NCI-H146 (cell line): ENCODE data around the gene TNKS2.
"Not testable (repeated sequence)": the region's sequence is repeated elsewhere in the genome, so short reads cannot be mapped to it uniquely, and the experiment has no call there.

Experiments
- DNase-seq: peaks from one replicate; lab custom pipeline; 2025; lab: John Stamatoyannopoulos, UW

Gene TNKS2

DNA sequence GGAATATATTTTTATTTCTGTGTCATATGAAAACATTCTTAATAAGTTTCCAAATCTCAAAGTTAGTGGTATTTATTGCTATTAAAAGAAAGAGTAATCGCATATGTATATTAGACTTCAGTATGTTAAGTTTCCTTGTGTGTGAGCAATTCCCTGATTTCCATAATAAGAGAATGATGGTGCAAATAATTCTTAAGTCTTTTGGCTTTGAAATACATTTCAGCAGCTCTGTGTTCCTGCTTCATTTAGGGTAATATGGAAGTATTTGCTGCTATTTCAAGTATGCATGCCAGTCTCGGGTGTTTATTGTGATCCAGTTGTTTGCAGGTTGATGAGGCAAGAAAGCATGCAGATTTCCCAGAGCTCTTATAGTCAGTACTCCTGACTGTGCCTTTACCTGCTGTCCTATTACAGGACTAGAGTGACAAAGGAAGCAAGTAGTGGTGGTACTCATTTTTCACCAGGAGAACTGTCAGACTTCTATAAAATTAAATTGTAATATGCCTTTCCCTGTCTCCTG is 67.4 kb downstream of the TNKS2 start:
- no peak for DNase-seq

DNA sequence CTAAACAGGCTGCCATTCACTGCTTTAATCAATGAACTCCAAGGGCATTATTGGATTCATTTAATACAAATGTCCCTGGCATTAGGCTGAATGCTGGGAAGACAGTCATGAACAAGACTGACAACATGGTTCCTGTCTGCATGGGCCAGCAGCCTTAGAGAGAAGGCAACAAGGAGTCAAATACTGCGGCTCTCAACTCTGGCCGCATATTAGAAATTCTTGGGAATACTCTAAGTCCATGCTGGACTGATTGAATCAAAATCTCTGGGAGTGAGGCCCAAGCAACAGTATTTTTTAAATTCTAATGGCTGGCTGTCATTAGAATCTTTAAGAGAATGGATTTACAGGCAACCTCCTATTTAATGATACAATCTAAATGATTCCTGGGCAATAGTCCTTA is 76.9 kb downstream of the TNKS2 start:
- no peak for DNase-seq

DNA sequence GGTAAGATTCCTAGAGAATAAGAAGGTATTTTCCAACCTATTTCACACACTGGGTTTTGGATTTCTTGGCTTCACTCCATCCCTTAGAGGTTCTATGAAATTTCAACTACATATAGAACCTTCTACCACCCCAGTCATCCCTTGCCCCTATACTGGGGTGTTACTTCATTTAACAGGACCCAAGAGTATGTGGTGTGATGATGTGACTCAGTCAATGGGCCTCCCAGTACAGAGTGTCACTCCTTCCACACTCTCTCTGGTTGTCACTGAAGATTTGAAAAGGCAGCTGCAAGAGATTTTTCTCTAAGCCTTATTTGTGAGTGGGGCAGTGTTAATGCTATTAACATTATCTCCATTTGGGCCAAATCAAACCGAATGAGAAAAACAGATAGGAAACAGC is 77.6 kb downstream of the TNKS2 start:
- no peak for DNase-seq

DNA sequence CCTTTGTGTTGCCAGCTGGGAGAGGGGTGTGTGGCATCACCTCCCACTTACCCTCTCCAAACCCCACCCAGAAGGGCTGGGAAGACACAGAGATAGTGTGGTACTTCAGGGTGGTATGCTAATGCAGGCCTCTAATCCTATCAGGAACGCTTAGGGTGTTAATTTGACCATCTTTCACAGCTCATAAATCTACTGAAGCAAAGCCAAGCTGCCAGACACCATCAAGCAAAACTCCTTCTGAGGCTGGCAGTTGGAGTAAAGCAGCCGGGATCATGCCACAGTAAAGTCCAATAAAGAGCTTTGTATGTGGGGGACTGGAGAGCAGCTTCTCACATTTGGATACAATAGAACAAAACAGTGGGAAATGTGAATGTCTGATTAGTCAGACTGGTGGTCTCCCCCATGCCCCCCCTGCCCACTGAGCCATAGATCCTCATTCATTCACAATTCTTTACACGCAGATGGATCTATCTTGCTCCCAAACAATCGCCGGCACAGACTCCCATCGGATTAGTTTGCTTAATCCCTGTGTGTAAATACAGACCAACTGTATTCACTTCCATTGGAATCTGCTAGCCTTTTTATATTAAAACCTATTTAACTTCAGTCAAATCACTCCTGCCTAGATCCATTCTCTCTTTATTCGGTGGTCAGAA is 81.4 kb downstream of the TNKS2 start:
- DNase-seq: peak; percentile 41

DNA sequence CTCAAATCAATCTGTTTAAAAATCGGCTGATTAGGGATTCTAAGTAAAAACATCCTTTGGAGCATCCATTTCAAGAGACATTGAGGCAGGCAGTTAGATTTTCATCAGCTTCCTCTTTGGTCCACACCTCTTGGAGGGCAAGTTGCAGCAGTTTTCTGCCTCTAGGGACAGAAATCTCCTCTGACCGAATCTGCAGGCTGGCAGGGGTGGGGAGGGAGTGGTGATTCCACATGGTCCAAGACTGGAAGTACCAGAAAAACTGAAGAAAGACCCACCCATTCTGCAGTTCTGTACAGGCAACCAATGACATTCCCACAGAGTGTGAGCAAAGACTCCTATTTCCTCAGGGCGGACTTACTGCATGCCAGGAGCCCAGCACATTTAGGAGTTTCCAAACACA is 82.1 kb downstream of the TNKS2 start:
- DNase-seq: no peak

DNA sequence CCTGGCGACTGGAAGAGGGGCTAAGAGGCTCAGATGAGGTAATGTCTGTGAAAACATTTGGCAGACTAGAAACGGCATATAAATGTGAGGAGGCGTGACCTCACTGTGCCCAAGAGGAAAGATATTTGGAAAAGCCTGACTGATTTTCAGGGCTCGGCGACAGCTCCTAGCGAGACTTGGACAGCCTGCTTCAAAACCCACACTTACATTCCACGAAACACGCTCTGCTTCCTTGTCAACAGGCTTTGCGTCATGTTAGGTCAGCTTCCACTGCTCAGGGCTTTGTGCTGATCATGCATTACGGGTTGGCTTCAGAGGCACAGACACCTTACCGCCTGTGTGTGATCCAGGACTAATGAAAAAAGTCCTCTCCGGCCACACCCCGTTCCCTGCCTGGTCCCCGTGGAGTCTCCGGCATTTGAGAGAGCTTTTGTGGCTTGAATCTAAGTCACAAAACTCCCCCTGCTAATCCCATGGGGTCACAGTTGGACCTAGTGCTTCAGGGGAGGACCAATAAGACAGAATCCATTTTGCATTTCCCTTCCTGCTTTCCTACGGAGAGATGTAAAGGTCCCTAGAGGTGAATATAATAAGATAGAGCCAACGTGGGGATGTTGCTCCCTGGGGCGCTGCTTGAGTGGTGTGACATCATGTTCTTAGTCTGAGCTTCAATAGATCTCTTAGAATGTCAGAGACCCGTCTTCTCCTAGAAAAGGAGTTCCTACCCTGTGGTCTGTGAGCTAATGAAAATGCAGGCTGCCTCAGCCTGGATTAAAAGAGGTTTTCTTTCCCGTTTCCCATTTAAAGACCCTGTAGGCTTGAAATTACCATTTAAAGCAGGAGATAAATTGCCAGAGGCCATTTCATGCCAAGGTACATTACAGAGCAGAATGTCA is 85.6 kb downstream of the TNKS2 start:
- DNase-seq: peak; percentile 72

DNA sequence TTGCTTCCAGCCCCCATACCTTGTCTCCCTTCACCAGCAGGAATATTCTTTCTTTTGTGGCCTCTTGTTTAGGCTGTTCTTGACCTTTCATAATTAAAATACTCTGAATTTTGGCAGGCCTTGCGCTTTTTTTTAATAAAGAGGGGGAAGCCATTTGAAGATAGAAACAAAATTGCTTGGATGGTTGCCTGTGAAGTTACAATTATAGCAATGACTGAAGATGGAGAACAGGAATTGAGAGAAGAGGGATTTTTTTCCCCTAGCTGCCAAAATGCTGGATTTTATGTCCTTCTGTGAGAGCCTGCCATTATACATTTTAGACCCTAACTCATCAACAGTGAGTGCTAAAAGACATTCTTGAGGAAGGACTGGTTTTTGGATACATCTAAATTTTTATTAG is 86.3 kb downstream of the TNKS2 start:
- no peak for DNase-seq

DNA sequence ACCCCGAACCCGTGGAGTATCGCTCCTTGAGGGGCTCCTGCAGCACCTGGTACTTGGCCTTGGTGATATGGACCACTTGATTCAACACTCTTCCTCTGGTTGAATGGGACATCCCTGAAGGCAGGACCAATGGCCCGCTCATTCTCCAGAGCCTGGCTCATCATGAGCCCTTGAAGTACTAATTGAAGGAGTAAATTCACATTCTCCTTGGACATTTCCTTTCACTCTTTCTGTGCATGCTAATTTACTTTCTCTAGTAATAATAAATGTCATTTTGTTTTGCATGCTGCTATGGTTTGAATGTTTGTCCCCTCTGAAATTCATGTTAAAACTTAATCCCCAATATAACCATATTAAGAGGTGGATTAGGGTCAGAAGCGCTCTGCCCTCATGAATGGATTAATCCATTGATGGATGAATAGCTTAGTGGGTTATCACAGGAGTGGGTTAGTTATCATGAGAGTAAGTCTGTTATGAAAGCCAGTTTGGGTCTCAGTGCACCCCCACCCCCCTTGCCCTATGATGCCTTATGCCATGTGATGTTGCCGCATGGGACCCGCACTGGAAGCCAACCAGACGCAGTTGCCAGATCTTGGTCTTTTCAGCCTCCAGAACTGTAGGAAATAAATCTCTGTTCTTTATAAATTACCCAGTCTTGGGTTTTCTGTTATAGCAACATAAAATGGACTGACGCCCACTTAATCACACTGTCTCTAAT is 87.3 kb downstream of the TNKS2 start:
- DNase-seq: no peak

DNA sequence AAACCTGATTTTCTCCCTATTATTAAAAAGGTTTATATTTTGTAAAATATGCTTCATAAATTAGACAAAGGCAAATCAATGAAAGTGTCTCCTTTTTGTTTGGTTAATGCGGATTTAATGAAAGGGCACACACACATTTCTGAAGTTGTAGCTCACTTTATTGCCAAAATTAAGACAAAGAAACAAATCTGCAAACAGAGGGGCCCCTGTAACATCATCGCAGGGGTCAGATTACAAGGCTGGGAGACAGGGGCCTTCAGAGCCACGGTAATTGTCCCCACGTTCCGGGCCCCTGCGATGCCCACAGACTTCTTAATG is 88.7 kb downstream of the TNKS2 start:
- no peak for DNase-seq

DNA sequence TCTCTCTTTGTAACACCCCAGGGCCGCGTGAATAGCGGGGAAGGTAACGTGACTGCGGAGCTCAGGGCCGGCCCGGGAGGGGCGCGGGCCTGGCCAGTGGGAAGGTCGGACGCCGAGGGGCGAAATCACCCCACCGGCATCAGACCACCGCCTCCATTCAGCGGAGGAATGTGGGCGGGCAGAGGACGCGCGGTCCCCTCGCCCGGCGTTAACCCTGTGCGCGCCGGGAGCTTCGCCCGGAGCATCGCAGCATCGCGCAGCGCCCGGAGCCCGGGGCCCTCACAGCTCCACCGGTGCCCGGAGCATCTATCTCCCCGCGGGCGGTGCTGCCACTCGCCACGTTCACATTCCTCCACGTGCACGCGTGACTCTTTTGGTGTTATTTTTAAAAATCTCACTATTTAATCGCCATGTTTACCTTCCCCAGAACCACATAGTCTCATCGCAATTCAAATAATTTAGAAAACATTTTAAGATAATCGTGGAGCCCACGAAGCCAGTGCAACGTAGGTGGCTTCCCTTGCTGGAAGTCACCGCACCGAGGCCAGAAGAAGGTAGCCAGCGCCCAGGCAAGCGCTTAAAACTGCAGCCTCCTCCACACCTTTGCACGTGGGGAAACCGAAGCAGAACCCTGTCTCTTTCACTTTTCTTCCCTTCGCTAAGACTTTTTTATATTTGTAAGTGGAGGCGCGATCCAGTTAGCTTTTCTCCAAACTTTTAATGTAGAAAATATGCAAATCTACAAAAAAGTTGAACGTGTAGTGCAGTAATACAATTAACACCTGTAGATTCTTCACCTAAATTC is 89.2 kb downstream of the TNKS2 start:
- DNase-seq: peak; percentile 89

DNA sequence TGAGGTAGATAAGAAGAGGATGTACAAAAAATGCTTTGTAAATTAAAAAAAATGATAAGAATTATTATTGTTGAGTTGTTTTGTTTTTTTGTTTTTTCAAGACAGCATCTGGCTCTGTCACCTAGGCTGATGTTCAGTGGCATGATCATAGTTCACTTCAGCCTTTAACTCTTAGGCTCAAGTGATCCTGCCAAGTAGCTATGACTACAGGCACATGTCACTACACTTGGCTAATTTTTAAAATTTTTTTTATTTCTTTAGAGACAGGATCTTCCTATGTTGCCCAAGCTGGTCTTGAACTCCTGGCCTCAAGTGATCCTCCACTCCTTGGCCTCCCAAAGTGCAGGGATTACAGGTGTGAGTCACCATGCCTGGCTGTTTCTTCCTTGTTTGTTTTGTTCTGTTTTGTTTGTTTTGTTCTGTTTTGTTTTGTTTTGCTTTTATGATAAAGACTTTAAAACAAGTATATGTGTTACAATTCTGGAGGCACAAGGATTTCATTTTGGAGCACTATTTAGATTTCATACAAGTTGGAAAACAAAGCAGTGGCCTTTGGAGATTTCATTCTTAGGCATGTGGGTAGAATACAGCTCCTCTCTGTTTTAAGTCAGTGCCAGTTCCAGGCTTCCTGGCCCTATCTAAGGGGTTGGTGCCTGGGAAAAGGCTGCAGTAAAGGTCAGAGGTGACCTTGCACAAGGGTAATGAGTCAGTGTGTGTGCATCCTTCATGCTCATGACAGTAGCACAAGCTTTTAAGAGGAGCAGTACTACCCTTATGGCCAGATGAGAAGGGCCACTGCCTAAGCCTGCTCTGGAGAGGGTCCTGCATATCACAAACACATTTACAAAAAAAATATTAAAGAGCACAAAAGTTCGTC is 93.1 kb downstream of the TNKS2 start:
- no peak for DNase-seq

DNA sequence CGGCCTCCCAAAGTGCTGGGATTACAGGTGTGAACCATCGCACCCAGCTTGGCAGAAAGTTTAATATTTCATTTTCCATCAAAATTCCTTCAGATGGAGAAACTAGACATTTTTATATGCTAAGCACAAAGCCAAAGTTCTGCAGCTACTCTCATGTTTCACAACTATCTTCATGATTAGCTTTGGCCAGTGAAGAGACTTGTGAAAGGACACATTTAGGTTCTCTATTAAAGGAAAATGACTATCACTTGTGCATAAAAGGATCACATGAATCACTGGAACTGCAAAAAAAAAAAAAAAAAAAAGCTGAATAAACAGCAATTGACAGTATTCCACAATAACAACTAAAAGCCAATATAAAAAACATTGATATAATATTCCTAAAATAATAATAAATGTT is 94.8 kb downstream of the TNKS2 start:
- DNase-seq: no peak

DNA sequence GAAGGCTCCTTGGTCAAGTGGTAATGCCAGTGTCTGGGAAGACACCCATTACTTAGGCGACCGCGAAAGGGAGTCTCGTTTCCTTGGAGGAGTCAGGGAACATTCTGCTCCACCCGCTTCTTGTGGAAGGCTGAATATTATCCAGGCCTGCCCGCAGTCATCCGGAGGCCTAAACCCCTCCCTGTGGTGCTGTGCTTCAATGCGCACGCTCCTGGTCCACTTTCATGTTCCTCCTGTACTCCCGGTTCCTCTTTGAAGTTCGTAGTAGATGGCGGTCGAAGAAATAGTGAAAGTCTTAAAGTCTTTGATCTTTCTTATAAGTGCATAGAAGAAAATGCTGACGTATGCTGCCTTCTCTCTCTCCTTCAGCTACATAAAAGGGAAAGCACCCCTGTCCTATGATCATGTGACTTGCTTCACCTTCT is 96.0 kb downstream of the TNKS2 start:
- not testable (repeated sequence) for DNase-seq

DNA sequence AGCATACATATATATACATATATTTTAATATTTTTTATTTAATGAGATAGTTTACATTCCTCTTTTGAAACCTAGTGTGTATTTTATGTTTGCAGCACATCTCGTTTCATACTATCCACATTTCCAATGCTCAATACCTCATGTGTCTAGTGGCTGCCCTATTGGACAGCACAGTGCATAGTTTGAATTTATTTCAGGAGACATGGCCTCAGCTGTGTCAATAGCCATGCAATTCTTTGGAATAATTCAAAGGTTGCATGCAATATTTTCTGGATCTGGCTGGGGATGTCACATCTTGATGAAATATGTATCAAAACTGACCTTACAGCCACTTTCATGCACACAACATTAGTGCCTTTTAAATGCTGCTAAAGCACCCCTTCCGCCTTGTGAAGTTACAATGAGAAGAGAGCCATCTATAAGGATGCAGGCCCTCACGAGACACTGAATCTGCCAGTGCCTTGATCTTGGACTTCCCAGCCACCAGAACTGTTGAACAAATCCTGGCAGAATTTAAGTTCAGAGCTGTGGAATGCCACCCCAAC is 98.1 kb downstream of the TNKS2 start:
- no peak for DNase-seq

DNA sequence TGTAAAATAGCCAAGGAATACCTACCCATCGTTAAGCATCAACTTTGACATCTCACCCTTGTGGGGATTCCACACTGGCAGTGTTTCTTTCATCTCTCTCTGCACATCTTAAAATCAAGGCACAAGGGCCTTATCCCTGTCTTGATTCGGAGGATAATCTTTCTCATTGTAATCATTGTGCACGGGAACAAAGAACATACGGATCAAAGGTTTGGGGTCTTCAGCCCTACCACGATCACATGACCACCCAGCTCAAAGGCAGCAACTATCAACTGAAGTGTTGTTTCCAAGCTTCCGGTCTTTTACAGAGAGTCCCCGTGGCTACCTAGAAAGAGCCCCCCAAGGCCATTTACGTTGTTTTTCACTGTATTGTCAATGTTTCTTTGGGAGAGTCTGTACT is 99.2 kb downstream of the TNKS2 start:
- DNase-seq: no peak

DNA sequence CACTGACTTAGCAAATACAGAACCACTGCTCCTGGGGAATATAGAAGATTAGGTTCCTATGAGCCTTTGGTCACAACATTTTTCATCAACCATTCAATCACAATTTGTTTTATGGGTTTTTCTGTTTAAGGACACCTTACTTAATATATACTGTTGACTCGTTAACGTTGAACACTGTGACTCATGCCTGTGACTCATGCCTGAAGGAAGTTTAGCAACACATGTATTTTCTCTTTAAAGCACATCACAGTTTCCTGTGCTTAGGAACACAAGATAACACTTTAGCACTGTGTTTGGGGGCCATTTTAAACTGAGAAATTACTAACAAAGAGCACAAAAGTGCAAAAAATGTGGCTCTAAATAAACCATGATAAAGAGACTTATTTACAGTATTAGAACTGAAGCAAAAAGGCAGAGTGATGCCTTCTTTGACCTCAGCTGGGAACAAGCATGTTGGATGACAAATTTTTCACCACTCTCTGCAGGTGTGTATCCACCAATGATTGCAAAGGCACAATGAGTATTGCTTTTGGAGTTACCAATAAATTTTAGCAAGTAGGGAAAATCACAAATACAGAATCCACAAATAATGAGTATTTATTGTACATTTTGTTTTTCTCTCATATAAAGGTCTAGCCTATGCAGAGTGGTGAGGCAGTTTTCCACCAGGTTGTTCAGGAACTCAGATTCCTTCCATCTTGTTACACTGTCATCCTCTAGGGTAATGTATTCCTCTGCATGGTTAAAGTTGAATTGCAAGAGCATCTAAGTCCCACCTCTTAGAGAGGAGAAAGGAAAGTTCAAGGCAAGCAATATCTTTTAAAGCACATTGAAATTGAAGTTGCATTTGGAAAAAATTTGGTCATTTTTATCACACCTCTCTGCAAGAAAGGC is 103.8 kb downstream of the TNKS2 start:
- no peak for DNase-seq

DNA sequence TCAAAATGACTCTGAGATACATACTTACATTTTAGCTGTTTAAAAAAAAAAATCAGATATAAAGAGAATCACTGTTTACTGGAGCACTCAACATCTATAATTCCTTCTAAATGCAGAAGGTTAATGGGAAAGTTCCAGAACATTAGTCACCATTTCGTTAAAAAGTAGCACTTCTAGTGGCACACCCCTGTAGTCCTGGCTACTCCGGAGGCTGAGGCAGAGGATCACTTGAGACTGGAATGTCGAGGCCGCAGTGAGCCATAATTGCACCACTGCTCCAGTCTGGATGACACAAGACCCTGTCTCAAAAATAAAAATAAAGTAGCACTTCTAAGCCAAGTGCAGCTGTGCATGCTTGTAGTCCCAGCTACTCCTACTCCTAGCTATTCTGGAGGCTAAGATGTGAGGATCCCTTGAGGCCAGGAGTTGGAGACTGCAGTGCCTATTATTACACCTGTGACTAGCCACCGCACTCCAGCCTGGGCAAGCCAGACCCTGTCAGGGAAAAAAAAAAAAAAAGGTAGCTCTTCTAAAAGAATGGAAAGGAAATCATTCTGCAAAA is 108.9 kb downstream of the TNKS2 start:
- no peak for DNase-seq

DNA sequence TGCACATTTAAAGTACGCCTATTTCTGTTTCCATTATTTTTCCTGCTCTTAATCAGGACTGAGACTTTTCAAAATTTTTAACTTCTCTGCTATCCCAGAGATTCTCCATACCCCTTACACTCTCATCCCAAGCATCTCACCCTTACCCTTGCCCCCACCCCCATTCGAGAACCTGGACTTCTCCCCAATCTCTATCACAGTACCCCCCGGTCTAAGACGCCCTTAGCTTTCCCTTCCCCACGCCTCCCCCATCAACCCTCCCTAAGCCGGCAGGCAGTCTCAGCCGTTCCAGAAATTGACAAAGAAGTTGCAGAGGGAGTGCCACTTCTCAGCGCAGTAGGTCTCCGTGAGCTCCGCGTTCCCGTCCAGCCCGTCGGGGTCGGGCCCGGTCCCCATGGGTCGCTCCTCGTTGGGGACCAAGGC is 109.7 kb downstream of the TNKS2 start:
- no peak for DNase-seq
